MM.1S (cell line): ENCODE measurements around the gene SERBP1.

Experiments used
- DNase-seq: peaks from one replicate; pipeline ENCODE4 v3.0.0-alpha.2; 2015
- H2AFZ ChIP-seq: fragments of 300-600 bp; sonication (generic); 2 replicates; pipeline ENCODE4 v1.6.0; 2016; ENCODE audit warnings: antibody characterized with exemption, low read length
- H3F3A ChIP-seq: fragments of 300-600 bp; sonication (generic); 2 replicates; pipeline ENCODE4 v1.6.1; 2016; ENCODE audit warnings: mild to moderate bottlenecking, antibody characterized with exemption, low read length, moderate library complexity, mixed read lengths; ENCODE audit not compliant: insufficient read depth
- H3K27ac ChIP-seq: fragments of 300-600 bp; sonication (generic); 2 replicates; pipeline ENCODE4 v1.5.1; 2016; ENCODE audit warnings: mild to moderate bottlenecking, low read length
- H3K27me3 ChIP-seq: fragments of 300-600 bp; sonication (generic); replicated peaks from 2 replicates; pipeline ENCODE4 v1.6.0; 2016; ENCODE audit warnings: low read length; ENCODE audit not compliant: insufficient read depth
- H3K36me3 ChIP-seq: fragments of 300-600 bp; sonication (generic); replicated peaks from 2 replicates; pipeline ENCODE4 v1.6.1; 2016; ENCODE audit warnings: mild to moderate bottlenecking, low read length, mixed read lengths; ENCODE audit not compliant: insufficient read depth
- H3K4me1 ChIP-seq: fragments of 300-600 bp; sonication (generic); 2 replicates; pipeline ENCODE4 v1.6.1; 2016; ENCODE audit warnings: low read length, mixed read lengths
- H3K4me2 ChIP-seq: fragments of 300-600 bp; sonication (generic); 2 replicates; pipeline ENCODE4 v1.6.0; 2016; ENCODE audit warnings: low read depth, low read length
- H3K4me3 ChIP-seq: fragments of 300-600 bp; sonication (generic); 2 replicates; pipeline ENCODE4 v1.5.1; 2016; ENCODE audit warnings: low read length, mixed read lengths
- H3K79me2 ChIP-seq: fragments of 300-600 bp; sonication (generic); 2 replicates; pipeline ENCODE4 v1.6.1; 2016; ENCODE audit warnings: mixed run types, low read length, mixed read lengths
- H3K9ac ChIP-seq: fragments of 300-600 bp; sonication (generic); 2 replicates; pipeline ENCODE4 v1.6.1; 2016; ENCODE audit warnings: low read length, mixed read lengths
- H3K9me2 ChIP-seq: fragments of 300-600 bp; sonication (generic); replicated peaks from 2 replicates; pipeline ENCODE4 v1.6.1; 2016; ENCODE audit warnings: mild to moderate bottlenecking, low read length, mixed read lengths; ENCODE audit not compliant: insufficient read depth
- H3K9me3 ChIP-seq: fragments of 300-600 bp; sonication (generic); replicated peaks from 2 replicates; pipeline ENCODE4 v1.6.1; 2016; ENCODE audit warnings: mild to moderate bottlenecking, low read length, mixed read lengths; ENCODE audit not compliant: insufficient read depth
- H4K20me1 ChIP-seq: fragments of 300-600 bp; sonication (generic); 2 replicates; pipeline ENCODE4 v1.6.1; 2016; ENCODE audit warnings: mild to moderate bottlenecking, low read length, moderate library complexity, mixed read lengths; ENCODE audit not compliant: insufficient read depth
- CTCF ChIP-seq: fragments of 300-600 bp; sonication (generic); IDR thresholded peaks from 2 replicates; pipeline ENCODE4 v1.5.1; 2016; ENCODE audit warnings: antibody characterized with exemption, low read length, mixed read lengths
- EZH2 ChIP-seq: fragments of 300-600 bp; sonication (generic); optimal IDR thresholded peaks from 2 replicates; pipeline ENCODE3; 2017; ENCODE audit warnings: low read depth, mild to moderate bottlenecking, antibody characterized with exemption, low read length, mixed read lengths
- EZH2phosphoT487 ChIP-seq: fragments of 300-600 bp; sonication (generic); IDR thresholded peaks from 2 replicates; pipeline ENCODE4 v1.6.1; 2018; ENCODE audit warnings: antibody characterized with exemption, low read length

The SERBP1 gene

GRCh38 chr1:67381154-67381553 lies 49.0 kb downstream of the SERBP1 start:
- H3K9ac ChIP-seq: no peak overlapping the region
- TF ChIP-seq EZH2phosphoT487 (no peak), CTCF (no peak), EZH2 (no peak)
- no peak overlapping the region for H3K27ac ChIP-seq
- no peaks in the 10 kb centered on the region; the same call in 1 of the 2 replicates for H3K36me3 ChIP-seq
- no peaks in the 10 kb centered on the region for H3K79me2 ChIP-seq
- no peak for DNase-seq
- H3K27me3 ChIP-seq: no peaks in the 10 kb centered on the region
- no peak overlapping the region for H3K4me3 ChIP-seq
- H3K4me2 ChIP-seq: no peak overlapping the region
- no peaks in the 10 kb centered on the region for H4K20me1 ChIP-seq
- H3F3A ChIP-seq: no peaks in the 10 kb centered on the region
- H3K4me1 ChIP-seq: no peaks in the 10 kb centered on the region
- no peak overlapping the region for H2AFZ ChIP-seq
- no peaks in the 10 kb centered on the region for H3K9me3 ChIP-seq
- H3K9me2 ChIP-seq: no peaks in the 10 kb centered on the region

GRCh38 chr1:67377253-67377652 lies 52.9 kb downstream of the SERBP1 start:
- Histone ChIP-seq H3K79me2 (no peaks in the 10 kb centered on the region), H3K9me3 (no peaks in the 10 kb centered on the region), H3K27me3 (no peaks in the 10 kb centered on the region), H3K9ac (no peak overlapping the region), H3F3A (no peaks in the 10 kb centered on the region), H2AFZ (no peak overlapping the region), H3K9me2 (no peaks in the 10 kb centered on the region), H3K4me1 (no peaks in the 10 kb centered on the region), H3K4me2 (no peak overlapping the region), H3K4me3 (no peak overlapping the region), H4K20me1 (no peaks in the 10 kb centered on the region), H3K27ac (no peak overlapping the region), H3K36me3 (no peaks in the 10 kb centered on the region)
- TF ChIP-seq EZH2 (no peak), EZH2phosphoT487 (no peak), CTCF (no peak)
- no peak for DNase-seq

GRCh38 chr1:67376381-67376780 lies 53.8 kb downstream of the SERBP1 start:
- H3K4me2 ChIP-seq: no peak overlapping the region
- DNase-seq: no peak

More at GRCh38 chr1:67376381-67376780, 53.8 kb downstream of the SERBP1 start:
- Histone ChIP-seq H3K9ac (no peak overlapping the region), H3K36me3 (no peaks in the 10 kb centered on the region), H4K20me1 (no peaks in the 10 kb centered on the region), H3K27me3 (no peaks in the 10 kb centered on the region), H3K9me2 (no peaks in the 10 kb centered on the region), H3K27ac (no peak overlapping the region), H3F3A (no peaks in the 10 kb centered on the region), H3K9me3 (no peaks in the 10 kb centered on the region), H3K4me1 (no peaks in the 10 kb centered on the region), H2AFZ (no peak overlapping the region), H3K4me3 (no peak overlapping the region), H3K79me2 (no peaks in the 10 kb centered on the region)
- no peak for TF ChIP-seq EZH2
- no peak for TF ChIP-seq EZH2phosphoT487
- TF ChIP-seq CTCF: no peak
